Measurements from ENCODE around the gene CACNA2D4.

DNA sequence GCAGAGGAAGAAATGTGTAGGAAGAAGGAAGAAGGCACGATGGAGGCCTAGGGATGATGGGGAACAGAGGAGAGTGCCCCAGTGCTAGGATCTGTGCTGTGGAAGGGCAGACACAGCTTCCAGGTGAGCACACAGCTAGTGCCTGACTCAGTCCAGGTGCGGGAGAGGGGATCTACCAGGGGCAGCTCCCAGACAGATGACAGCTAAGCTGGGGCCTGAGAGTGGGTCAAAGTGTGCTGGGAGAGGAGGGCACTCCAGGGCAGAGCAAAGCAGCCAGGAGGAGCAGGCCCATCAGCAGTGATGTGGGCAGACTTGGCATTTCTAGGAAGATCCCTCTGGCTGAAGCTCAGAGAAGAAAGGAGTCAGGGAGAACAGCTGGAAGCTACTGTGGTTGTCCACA, 61.4 kb downstream of the CACNA2D4 start:
- TF ChIP-seq, protein P1, sequence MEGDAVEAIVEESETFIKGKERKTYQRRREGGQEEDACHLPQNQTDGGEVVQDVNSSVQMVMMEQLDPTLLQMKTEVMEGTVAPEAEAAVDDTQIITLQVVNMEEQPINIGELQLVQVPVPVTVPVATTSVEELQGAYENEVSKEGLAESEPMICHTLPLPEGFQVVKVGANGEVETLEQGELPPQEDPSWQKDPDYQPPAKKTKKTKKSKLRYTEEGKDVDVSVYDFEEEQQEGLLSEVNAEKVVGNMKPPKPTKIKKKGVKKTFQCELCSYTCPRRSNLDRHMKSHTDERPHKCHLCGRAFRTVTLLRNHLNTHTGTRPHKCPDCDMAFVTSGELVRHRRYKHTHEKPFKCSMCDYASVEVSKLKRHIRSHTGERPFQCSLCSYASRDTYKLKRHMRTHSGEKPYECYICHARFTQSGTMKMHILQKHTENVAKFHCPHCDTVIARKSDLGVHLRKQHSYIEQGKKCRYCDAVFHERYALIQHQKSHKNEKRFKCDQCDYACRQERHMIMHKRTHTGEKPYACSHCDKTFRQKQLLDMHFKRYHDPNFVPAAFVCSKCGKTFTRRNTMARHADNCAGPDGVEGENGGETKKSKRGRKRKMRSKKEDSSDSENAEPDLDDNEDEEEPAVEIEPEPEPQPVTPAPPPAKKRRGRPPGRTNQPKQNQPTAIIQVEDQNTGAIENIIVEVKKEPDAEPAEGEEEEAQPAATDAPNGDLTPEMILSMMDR (conservative IDR thresholded peaks at IDR 0.05) = no peak
- no peak for TF ChIP-seq ZFX (IDR thresholded peaks at IDR 0.05)
